Endodermal cell (in vitro differentiated cells): Measurements from ENCODE around the gene SULT1C4. TPM values are rescaled to one million over a fixed set of nuclear protein-coding genes. Genes with fewer than 3 reads are reported as not detected.

ENCODE experiments used
- DNase-seq: peaks from one replicate; pipeline ENCODE4 v3.0.0-alpha.2; 2017
- H3K27ac ChIP-seq: 2 replicates; pipeline ENCODE4 v1.5.1; 2013; ENCODE audit warnings: mild to moderate bottlenecking, low read depth, low read length, moderate library complexity
- H3K27me3 ChIP-seq: 2 replicates; pipeline ENCODE4 v1.6.1; 2013; ENCODE audit warnings: mild to moderate bottlenecking, low read length, moderate library complexity; ENCODE audit not compliant: insufficient read depth, control insufficient read depth, poor library complexity, severe bottlenecking
- H3K36me3 ChIP-seq: 2 replicates; pipeline ENCODE4 v1.7.0; 2013; ENCODE audit warnings: mild to moderate bottlenecking, low read length, moderate library complexity; ENCODE audit not compliant: control insufficient read depth, insufficient read depth
- H3K4me1 ChIP-seq: one replicate; pipeline ENCODE4 v1.7.0; 2013; ENCODE audit warnings: low read length; ENCODE audit not compliant: control insufficient read depth, insufficient read depth
- H3K4me3 ChIP-seq: 2 replicates; pipeline ENCODE4 v1.5.1; 2013; ENCODE audit warnings: mild to moderate bottlenecking, low read length, moderate library complexity
- H3K9ac ChIP-seq: 2 replicates; pipeline ENCODE4 v1.6.1; 2013; ENCODE audit warnings: mild to moderate bottlenecking, low read length, moderate library complexity; ENCODE audit not compliant: poor library complexity, severe bottlenecking; ENCODE audit errors: extremely low read depth
- H3K9me3 ChIP-seq: 2 replicates; pipeline ENCODE4 v1.6.1; 2013; ENCODE audit warnings: mild to moderate bottlenecking, low read length, moderate library complexity; ENCODE audit not compliant: control insufficient read depth
- H3K27ac Mint-ChIP-seq: 2 replicates; pipeline ENCODE4 v1.8.0; 2020; ENCODE audit warnings: mixed read lengths
- H3K27me3 Mint-ChIP-seq: 2 replicates; pipeline ENCODE4 v1.8.0; 2021; ENCODE audit warnings: mild to moderate bottlenecking, mixed read lengths; ENCODE audit not compliant: insufficient read depth
- H3K36me3 Mint-ChIP-seq: 2 replicates; pipeline ENCODE4 v1.8.0; 2020; ENCODE audit warnings: low read depth, mixed read lengths
- H3K4me1 Mint-ChIP-seq: 2 replicates; pipeline ENCODE4 v1.8.0; 2020; ENCODE audit warnings: mixed read lengths
- H3K4me3 Mint-ChIP-seq: 2 replicates; pipeline ENCODE4 v1.8.0; 2020; ENCODE audit warnings: mild to moderate bottlenecking, moderate library complexity, mixed read lengths
- H3K9me3 Mint-ChIP-seq: 2 replicates; pipeline ENCODE4 v1.8.0; 2020; ENCODE audit warnings: mild to moderate bottlenecking, mixed read lengths
- WGBS, 2 experiments: methylation state at CpG; one replicate each; pipeline versions ENCODE4 v1.1.5 to v1.1.7; 2013; ENCODE audit warnings: missing lambda C conversion rate in 2 of 2, mixed read lengths in 1 of 2; ENCODE audit not compliant: insufficient coverage in 1 of 2, insufficient read length in 1 of 2; 5-methylcytosine and 5-hydroxymethylcytosine counted together
- total RNA-seq, 2 donors: library from RNA; stranded (reverse); fragmentation: NEBNext Ultra II Directional in 1 of 2; extraction: Animal tissue kit (Norgen Biotek cat#: 25700) in 1 of 2; gene quantifications; 2 replicates in 1 of 2; 3 replicates in 1 of 2; pipeline ENCODE4 v1.2.1, GENCODE V29; 2021
- TF ChIP-seq, protein P1 (sequence below): fragments of 200-600 bp; sonication (generic); conservative IDR thresholded peaks from 2 replicates; pipeline ENCODE4 v1.5.0; 2021; ENCODE audit warnings: antibody characterized with exemption, mild to moderate bottlenecking

Gene SULT1C4
- total RNA-seq, 2 donors from 2014 or later, result 2.4 to 2.7 TPM

- H3K9ac ChIP-seq, result no peak overlapping the region
- no peaks in the 10 kb centered on the region for H3K9me3 ChIP-seq
- Mint-ChIP-seq H3K27ac (no peak overlapping the region), H3K9me3 (no peaks in the 10 kb centered on the region), H3K4me1 (peaks cover 23% of the 10 kb centered on the region), H3K36me3 (no peaks in the 10 kb centered on the region), H3K27me3 (no peaks in the 10 kb centered on the region), H3K4me3 (no peak overlapping the region)
- no peaks in the 10 kb centered on the region for H3K36me3 ChIP-seq
- no peak overlapping the region for H3K27ac ChIP-seq
- H3K27me3 ChIP-seq, result no peaks in the 10 kb centered on the region
- WGBS, 2 experiments, result 90 to 100% methylated on average over 1 to 4 of the region's 4 CpGs
- H3K4me3 ChIP-seq, result no peak overlapping the region
- DNase-seq, result no peak
- TF ChIP-seq, protein P1, sequence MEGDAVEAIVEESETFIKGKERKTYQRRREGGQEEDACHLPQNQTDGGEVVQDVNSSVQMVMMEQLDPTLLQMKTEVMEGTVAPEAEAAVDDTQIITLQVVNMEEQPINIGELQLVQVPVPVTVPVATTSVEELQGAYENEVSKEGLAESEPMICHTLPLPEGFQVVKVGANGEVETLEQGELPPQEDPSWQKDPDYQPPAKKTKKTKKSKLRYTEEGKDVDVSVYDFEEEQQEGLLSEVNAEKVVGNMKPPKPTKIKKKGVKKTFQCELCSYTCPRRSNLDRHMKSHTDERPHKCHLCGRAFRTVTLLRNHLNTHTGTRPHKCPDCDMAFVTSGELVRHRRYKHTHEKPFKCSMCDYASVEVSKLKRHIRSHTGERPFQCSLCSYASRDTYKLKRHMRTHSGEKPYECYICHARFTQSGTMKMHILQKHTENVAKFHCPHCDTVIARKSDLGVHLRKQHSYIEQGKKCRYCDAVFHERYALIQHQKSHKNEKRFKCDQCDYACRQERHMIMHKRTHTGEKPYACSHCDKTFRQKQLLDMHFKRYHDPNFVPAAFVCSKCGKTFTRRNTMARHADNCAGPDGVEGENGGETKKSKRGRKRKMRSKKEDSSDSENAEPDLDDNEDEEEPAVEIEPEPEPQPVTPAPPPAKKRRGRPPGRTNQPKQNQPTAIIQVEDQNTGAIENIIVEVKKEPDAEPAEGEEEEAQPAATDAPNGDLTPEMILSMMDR, result no peak
- H3K4me1 ChIP-seq, result no peaks in the 10 kb centered on the region
Observed at GRCh38 chr2:108376774-108377173, 980 bp upstream of the SULT1C4 start.

DNA sequence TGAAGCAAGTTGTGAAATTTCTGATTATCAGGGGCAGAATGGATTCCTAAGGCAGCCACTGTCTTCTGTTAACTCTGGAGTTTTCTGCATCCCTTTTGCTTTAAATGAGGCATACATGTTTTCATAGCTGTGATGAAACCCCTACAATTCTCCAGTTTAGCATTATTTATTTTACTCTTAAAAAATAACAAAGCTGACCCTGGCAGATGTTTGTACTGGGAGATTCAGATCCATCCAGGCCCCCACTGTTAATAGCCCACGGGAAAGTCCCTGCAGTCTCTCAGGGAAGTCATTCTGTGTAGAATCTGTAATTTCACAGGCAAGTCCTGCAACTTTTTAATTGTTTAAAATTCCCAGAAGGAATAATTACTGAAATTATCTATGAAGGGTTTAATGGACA, 353 bp upstream of the SULT1C4 start:
- no peaks in the 10 kb centered on the region for H3K4me1 ChIP-seq
- Mint-ChIP-seq H3K27ac (peak overlapping the region; percentile 3), H3K9me3 (no peaks in the 10 kb centered on the region), H3K4me3 (peak overlapping the region; percentile 34), H3K27me3 (no peaks in the 10 kb centered on the region), H3K4me1 (peaks cover 23% of the 10 kb centered on the region), H3K36me3 (no peaks in the 10 kb centered on the region)
- no peak overlapping the region for H3K9ac ChIP-seq
- H3K27ac ChIP-seq, result no peak overlapping the region
- H3K4me3 ChIP-seq, result no peak overlapping the region
- H3K9me3 ChIP-seq, result no peaks in the 10 kb centered on the region
- H3K27me3 ChIP-seq, result no peaks in the 10 kb centered on the region
- H3K36me3 ChIP-seq, result no peaks in the 10 kb centered on the region
- TF ChIP-seq, protein P1, result no peak
- 92 to 100% methylated on average over 1 of the region's 1 CpG for WGBS, 2 experiments
- DNase-seq, result no peak

DNA sequence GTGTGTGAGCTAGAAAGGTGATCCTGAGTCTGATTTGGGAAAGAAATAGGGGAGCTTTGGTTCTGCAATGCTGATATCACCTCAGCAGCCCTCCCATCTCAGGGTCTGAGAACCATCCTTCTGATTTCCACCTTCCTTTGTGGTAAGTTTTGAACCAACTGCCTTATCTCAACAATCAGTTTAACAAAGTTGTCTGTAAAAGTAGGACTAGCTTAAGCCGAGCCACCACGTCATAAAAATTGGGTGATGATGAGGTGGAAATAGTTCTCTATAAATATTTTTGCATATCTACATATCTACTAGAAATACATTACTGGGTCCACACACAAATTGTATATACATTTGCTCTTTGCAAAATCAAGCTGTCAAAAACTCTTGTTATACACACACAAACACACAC, 1.1 kb downstream of the SULT1C4 start:
- Mint-ChIP-seq H3K27me3 (no peaks in the 10 kb centered on the region), H3K4me1 (peaks cover 26% of the 10 kb centered on the region), H3K4me3 (peak overlapping the region; percentile 34), H3K27ac (no peak overlapping the region), H3K9me3 (no peaks in the 10 kb centered on the region), H3K36me3 (peaks cover 1% of the 10 kb centered on the region)
- Histone ChIP-seq H3K4me3 (no peak overlapping the region), H3K36me3 (no peaks in the 10 kb centered on the region), H3K27me3 (no peaks in the 10 kb centered on the region), H3K9me3 (no peaks in the 10 kb centered on the region), H3K27ac (no peak overlapping the region), H3K4me1 (no peaks in the 10 kb centered on the region), H3K9ac (no peak overlapping the region)
- no peak for DNase-seq
- TF ChIP-seq, protein P1, result no peak
- 83% methylated on average over 2 of the region's 2 CpGs; no CpG with 5 or more reads in 1 of the 2 experiments for WGBS, 2 experiments
